Activated effector memory CD4-positive, alpha-beta T cell treated with Interleukin-2 at 50 U/mL for 16 hours (primary cell): ENCODE data around the gene RRP8.
A peak's percentile ranks its signal among the peaks of the same experiment; 100 is the strongest.

Source experiments
- DNase-seq: peaks from one replicate; pipeline ENCODE4 v3.0.0-alpha.2; 2020

Gene RRP8

DNA sequence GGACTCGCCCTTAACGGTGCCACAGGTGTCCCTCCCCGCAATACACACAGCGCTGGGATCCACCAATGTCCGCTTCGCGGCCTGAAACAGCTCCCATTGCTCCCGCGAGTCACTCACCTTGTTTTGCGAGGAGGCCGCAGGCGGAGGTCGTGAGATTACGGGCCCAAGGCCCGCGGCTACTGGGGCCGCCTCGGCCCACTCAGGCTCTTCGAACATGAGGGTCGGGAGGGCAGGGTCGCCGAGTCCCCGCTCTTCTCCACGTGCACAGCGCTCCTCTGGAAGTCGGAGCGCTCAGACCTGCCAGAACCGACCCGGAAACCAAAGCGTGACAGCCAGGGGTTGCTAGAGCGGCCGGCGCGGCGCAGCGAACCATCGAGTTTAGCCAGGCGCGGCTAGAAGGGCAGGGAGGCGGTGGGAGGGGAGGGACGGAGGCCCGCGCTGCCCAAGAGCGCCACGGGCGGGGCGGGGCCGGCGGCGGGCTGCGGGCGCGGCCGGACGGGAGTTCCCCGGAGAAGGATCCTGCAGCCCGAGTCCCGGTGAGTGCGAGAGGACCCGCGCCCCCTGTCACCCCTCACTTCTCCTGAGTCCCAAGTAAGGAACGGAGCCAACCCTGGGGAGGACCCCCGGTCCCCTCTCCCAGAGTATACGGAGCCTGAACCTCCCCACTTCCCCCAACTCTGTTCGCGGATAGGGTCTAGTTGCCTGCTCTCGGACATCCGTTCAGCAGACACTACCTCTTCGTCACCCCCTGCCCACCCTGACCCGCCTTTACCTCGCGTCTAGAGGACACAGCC is at the start of gene RRP8, which contains the start of gene ILK:
Gene RRP8 (minus strand): TSS at position 330 of the 794 bp plus-strand sequence. CDS start 114 bp downstream, at position 216.
Gene ILK (plus strand): TSS at position 488 of the 794 bp plus-strand sequence. CDS start 498 bp downstream, outside the sequence.
- DNase-seq = peak; percentile 85

GRCh38 chr11:6653097-6653496 is 49.7 kb upstream of the RRP8 start:
- no peak for DNase-seq

- no peak for DNase-seq
Observed at GRCh38 chr11:6652182-6652581, 48.8 kb upstream of the RRP8 start.

DNA sequence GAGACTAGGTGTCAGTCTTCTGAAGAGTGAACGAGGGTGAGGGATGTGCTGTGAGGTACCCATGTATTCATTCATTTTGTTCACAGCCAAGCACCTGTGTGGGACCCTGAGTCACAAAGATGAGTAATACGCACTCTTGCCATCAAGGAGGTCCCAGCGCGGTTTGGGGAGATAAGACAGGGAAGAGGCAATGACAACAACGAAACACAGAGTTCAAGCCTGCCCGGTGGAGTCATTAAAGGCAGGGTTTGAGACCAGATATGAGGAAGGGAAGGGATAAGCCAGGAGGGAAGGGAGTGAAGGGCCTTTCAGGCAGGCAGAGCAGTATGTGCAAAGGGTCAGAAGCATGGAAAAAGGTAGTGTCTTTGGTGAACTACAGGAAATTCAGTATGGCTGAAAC is 47.6 kb upstream of the RRP8 start:
- no peak for DNase-seq

GRCh38 chr11:6650104-6650503 is 46.7 kb upstream of the RRP8 start:
- DNase-seq = no peak

DNA sequence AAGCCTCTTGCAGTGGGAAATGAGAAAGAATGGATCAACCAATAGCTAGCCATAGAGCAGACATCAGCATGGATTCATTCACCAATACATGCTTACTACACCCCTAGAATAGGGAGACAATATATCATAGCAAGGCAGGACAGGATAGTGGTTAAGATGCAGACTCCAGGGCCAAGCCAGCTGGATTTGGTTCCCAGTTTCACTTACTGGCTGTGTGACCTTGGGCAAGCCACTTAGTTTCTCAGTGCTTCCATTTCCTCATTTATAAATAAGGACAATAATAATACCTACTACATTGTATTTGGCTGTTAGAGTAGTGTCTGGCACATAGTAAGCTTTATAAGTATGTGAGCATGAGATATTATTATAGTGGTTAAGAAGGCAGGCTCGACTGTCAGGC is 45.1 kb upstream of the RRP8 start:
- no peak for DNase-seq

DNA sequence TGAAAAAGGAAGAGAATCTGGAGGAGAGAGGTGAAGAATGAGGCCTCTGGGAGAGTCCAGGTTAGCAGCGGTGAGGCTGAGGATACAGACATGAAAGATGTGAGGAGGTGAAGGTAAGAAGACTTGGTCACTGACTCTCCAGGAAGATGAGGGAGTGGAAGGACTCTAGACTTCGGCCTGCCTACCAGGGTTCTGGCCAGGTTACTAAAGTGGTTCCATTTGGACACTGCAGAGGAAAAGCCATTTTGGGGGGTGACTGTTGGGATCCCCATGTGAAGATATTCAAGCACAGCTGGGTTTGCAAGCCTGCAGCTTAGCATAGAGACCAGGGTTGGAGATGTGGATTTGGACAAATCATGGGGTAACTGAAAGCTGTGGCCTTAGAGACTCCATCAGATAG is 44.4 kb upstream of the RRP8 start:
- no peak for DNase-seq

DNA sequence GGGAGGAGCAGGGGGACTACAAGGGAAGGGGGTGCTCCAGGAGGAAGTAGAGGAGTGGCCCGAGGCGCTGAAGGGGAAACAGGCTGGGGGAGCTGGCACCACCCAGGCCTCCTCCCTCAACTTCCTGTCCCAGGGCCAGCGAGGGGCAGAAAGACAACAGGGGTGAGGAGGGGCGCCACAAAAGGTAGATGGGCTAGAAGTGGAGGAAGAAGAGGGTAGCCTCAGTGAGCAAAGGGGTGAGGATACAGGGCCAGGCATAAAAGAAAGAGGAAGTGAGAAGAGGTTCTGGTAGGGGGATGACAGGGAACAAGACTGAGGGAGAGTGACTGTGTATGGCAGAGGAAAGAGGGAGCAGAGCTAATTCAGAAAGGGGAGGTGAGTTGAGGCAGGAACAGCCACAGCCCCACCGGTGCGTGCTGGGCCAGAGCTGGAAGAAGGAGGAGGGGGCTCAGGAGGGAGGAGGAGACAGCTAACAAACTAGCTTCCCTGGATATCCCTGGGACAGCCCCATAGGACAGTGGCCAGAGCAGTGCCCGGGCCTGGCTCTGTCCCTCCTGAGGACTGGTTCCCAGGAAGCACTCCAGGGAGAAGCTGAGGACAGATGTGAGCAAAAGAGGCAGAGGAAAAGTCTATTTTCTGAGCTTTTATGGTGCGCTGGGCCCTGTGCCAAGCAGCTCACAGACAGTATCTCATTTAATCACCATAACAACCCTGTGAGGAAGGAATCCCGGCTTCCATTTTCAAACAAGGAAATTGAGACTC is 43.7 kb upstream of the RRP8 start:
- DNase-seq = no peak

- no peak for DNase-seq
Observed at GRCh38 chr11:6646576-6646917, 43.1 kb upstream of the RRP8 start.

DNA sequence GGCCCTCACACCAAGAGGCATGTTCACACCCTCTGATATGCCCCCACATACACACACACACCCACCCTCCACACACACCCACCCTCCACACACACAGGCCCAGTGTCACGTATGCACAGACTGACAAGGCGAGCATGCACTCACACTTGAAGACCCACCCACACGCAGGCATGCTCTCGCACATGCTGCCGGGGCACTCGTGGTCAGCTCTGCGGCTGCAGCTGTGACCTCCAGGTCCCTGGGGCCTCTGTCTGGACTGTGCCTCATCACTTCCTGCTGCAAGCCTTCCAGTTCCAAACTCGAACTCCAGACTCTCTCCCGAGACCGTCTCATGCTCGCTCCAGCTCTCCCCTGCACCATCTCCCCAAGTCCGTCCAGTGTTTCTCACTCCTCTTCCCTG is 42.7 kb upstream of the RRP8 start:
- DNase-seq = no peak

GRCh38 chr11:6642957-6643356 is 39.5 kb upstream of the RRP8 start:
- no peak for DNase-seq

- no peak for DNase-seq
Observed at GRCh38 chr11:6640985-6641701, 37.7 kb upstream of the RRP8 start.

DNA sequence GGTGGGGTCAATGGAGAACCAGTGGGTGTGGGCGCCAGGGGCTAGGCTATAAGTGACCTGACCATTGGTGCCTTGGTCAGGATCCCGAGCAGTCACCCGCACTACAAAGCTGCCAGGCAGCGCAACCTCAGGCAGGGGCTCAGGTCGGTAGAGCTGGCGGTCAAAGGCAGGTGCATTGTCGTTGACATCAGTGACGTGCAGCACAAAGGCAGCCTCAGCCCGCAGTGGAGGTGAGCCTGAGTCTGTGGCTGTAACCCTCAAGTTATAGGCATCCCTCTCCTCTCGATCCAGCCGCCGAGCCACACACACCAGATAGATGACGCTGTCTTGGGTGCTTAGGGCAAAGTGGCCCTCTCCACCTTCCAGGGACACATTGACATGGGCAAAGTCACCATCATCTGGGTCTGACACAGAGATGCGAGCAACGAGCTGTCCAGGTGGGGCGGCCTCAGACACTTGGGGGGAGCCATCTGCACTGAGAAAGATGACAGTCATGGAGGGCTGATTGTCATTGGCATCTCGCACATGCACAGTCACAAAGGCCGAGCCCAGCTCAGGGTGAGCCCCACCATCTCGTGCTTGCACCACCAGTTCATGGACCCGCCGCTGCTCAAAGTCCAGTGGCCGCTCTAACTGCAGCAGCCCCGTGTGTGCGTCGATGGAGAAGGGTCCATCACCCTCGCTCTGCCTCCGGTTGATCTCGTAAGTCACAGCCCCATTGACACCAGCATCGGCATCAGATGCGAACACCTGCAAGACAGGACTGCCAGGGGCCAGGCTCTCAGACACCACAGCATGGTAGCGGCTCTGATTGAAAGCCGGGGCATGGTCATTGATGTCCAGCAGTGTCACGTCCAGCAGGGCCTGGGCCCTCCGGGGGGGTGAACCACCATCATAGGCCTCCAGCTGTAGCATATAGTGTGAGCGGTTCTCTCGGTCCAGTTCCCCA is 36.9 kb upstream of the RRP8 start:
- DNase-seq = no peak

- no peak for DNase-seq
Observed at GRCh38 chr11:6638429-6638828, 35.0 kb upstream of the RRP8 start.

GRCh38 chr11:6637871-6638270 is 34.5 kb upstream of the RRP8 start:
- no peak for DNase-seq

- no peak for DNase-seq
Observed at GRCh38 chr11:6636480-6636879, 33.1 kb upstream of the RRP8 start.

- no peak for DNase-seq
Observed at GRCh38 chr11:6635082-6635932, 31.9 kb upstream of the RRP8 start.

DNA sequence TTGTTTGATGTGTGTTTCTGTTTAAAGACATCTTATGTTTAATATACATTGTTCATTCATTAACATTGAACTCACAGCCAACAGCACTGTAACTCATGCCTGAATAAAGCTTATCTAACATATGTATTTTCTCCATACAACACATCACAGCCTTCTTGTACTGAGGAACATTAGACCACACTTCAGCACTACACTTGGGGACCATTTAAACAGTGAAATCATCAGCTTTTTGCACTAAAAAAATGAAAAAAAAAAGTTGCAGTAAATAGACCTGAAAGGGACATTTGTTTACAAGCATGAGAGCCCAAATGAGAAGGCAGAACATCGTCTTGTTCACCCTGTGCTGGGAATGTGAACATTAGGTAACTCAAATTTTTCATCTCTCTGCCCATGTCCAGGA is 31.1 kb upstream of the RRP8 start:
- DNase-seq = no peak

DNA sequence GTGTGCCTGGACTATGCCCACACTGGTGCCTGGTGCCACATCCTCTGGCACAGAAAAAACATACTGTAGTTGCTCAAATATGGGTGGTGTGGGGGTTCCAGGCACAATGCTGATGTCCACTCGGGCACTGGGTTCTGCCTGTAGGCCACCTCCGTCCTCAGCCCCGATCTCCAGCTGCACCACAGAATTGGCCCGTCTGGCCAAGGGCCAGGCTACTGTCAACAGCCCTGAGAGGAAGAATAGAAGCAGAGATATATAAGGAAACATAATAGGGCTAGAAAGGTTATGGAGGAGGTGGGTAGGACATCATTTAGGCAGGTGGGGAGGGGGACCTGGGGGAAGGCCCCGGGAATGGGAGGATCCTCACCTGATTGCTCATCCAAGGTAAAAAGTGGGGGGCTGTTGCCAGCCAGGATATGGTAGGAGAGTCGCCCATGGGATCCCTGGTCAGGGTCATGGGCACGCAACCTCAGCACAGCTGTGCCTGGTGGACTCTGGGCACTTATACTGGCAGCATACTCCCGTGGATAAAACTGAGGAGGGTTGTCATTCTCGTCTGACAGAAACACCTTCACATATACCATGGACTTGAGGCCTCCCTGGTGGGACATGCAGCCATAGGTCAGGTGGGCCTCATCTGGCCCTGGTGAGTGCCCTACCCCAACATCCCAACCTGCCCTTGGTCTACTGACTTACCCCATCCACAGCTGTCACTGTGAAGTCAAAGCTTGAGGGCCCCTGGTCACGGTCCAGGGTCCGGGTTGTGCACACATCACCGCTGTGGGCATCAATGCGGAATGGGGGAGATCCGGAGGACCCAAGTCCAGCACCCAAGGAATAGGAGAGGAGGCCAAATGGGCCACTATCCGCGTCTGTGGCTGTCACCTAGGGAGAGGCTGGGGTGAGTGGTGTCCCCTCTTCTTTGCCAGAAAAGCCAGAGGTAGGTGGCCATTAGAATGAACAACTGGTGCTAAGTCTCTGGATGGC is 30.3 kb upstream of the RRP8 start:
- no peak for DNase-seq
